ENCODE results near the gene SLC34A1. TPM values are rescaled to one million over a fixed set of nuclear protein-coding genes. Genes with fewer than 3 reads are reported as not detected.

The SLC34A1 gene
- polyA plus RNA-seq, 3 donors: not detected

- no peak for TF ChIP-seq CTCF (IDR thresholded peaks at IDR 0.05)
- Mint-ChIP-seq H3K4me1 (peaks cover 38% of the 10 kb centered on the region), H3K27me3 (ENCODE audit: low read depth in 3 of 3) (peaks cover 18 to 31% (median 29%) of the 10 kb centered on the region in 3 donors), H3K36me3 (no peaks in the 10 kb centered on the region), H3K4me3 (no peak overlapping the region), H3K9me3 (no peaks in the 10 kb centered on the region), H3K27ac (peak overlapping the region in 1 of 7 donors; percentile 35)
- H3K27ac ChIP-seq (ENCODE audit: low read depth in 1 of 2, low read length in 2 of 2): no peak overlapping the region
- H3K4me2 ChIP-seq (replicated peaks; ENCODE audit: extremely low read depth, low read length, poor library complexity, severe bottlenecking): no peak overlapping the region
- H4K20me1 ChIP-seq (ENCODE audit: insufficient read depth, low read length): no peaks in the 10 kb centered on the region
- H3K9me3 ChIP-seq (replicated peaks in 1 of 2; ENCODE audit: control insufficient read depth in 1 of 2, insufficient read depth in 1 of 2, low read length in 2 of 2): no peaks in the 10 kb centered on the region
- H3K36me3 ChIP-seq (replicated peaks in 1 of 2; ENCODE audit: control insufficient read depth in 1 of 2, insufficient read depth in 2 of 2, low read length in 2 of 2): no peaks in the 10 kb centered on the region
- DNase-seq: no peak
- H2AFZ ChIP-seq (ENCODE audit: insufficient read depth, low read depth, low read length, poor library complexity, severe bottlenecking): no peak overlapping the region
- intact Hi-C loops (cut with micrococcal nuclease): no loop called here
- WGBS (ENCODE audit: insufficient coverage): 32% methylated on average over 11 of the region's 11 CpGs
- no peaks in the 10 kb centered on the region for H3K27me3 ChIP-seq (ENCODE audit: control insufficient read depth in 2 of 2, insufficient read depth in 2 of 2, low read length in 2 of 2)
- no peak overlapping the region for H3K4me3 ChIP-seq (replicated peaks in 1 of 3; ENCODE audit: low read depth in 2 of 3, low read length in 3 of 3)
- H3K79me2 ChIP-seq (ENCODE audit: insufficient read depth, low read length): no peaks in the 10 kb centered on the region
- H3K9ac ChIP-seq (ENCODE audit: insufficient read depth, low read length, poor library complexity, severe bottlenecking): no peak overlapping the region
- peaks cover 27 to 30% of the 10 kb centered on the region in 2 donors for H3K4me1 ChIP-seq (ENCODE audit: control insufficient read depth in 1 of 2, insufficient read depth in 2 of 2, low read length in 2 of 2)
Observed at GRCh38 chr5:177385720-177386119, 1.5 kb downstream of the SLC34A1 start.

GRCh38 chr5:177386542-177386941, 2.3 kb downstream of the SLC34A1 start:
- Histone ChIP-seq H3K4me3 (replicated peaks in 1 of 3; ENCODE audit: low read depth in 2 of 3, low read length in 3 of 3) (no peak overlapping the region), H3K9me3 (replicated peaks in 1 of 2; ENCODE audit: control insufficient read depth in 1 of 2, insufficient read depth in 1 of 2, low read length in 2 of 2) (no peaks in the 10 kb centered on the region), H3K27ac (ENCODE audit: low read depth in 1 of 2, low read length in 2 of 2) (no peak overlapping the region), H3K9ac (ENCODE audit: insufficient read depth, low read length, poor library complexity, severe bottlenecking) (no peak overlapping the region), H2AFZ (ENCODE audit: insufficient read depth, low read depth, low read length, poor library complexity, severe bottlenecking) (no peak overlapping the region), H4K20me1 (ENCODE audit: insufficient read depth, low read length) (no peaks in the 10 kb centered on the region), H3K4me1 (ENCODE audit: control insufficient read depth in 1 of 2, insufficient read depth in 2 of 2, low read length in 2 of 2) (peaks cover 29 to 32% of the 10 kb centered on the region in 2 donors), H3K36me3 (replicated peaks in 1 of 2; ENCODE audit: control insufficient read depth in 1 of 2, insufficient read depth in 2 of 2, low read length in 2 of 2) (no peaks in the 10 kb centered on the region), H3K4me2 (replicated peaks; ENCODE audit: extremely low read depth, low read length, poor library complexity, severe bottlenecking) (no peak overlapping the region), H3K79me2 (ENCODE audit: insufficient read depth, low read length) (no peaks in the 10 kb centered on the region), H3K27me3 (ENCODE audit: control insufficient read depth in 2 of 2, insufficient read depth in 2 of 2, low read length in 2 of 2) (no peaks in the 10 kb centered on the region)
- H3K27ac Mint-ChIP-seq: no peak overlapping the region
- intact Hi-C loops (cut with micrococcal nuclease): no loop called here
- peaks cover 43% of the 10 kb centered on the region for H3K4me1 Mint-ChIP-seq
- TF ChIP-seq CTCF (IDR thresholded peaks at IDR 0.05): no peak
- H3K36me3 Mint-ChIP-seq: no peaks in the 10 kb centered on the region
- 78% methylated on average over 4 of the region's 8 CpGs for WGBS (ENCODE audit: insufficient coverage)
- peaks cover 15 to 28% (median 28%) of the 10 kb centered on the region in 3 donors for H3K27me3 Mint-ChIP-seq (ENCODE audit: low read depth in 3 of 3)
- no peak for DNase-seq
- no peaks in the 10 kb centered on the region for H3K9me3 Mint-ChIP-seq
- H3K4me3 Mint-ChIP-seq: no peak overlapping the region

All from CD14-positive monocyte (primary cell).